HuH-7 (cell line): ENCODE results near the gene PWWP2B.

ENCODE experiments used
- DNase-seq: peaks from one replicate; pipeline ENCODE4 v3.0.0; 2011; ENCODE audit warnings: low spot score

PWWP2B gene

GRCh38 chr10:132447446-132448247 is 50.6 kb downstream of the PWWP2B start:
- DNase-seq, result no peak

GRCh38 chr10:132448248-132448731 is 51.3 kb downstream of the PWWP2B start:
- DNase-seq, result peak; percentile 88

GRCh38 chr10:132449051-132449810 is 52.2 kb downstream of the PWWP2B start:
- peak; percentile 71 for DNase-seq

- no peak for DNase-seq
Measured at GRCh38 chr10:132449811-132450181, 52.8 kb downstream of the PWWP2B start.

GRCh38 chr10:132450466-132450824 is 53.4 kb downstream of the PWWP2B start:
- no peak for DNase-seq

- no peak for DNase-seq
Measured at GRCh38 chr10:132450825-132451505, 54.0 kb downstream of the PWWP2B start.

GRCh38 chr10:132451506-132452215 is 54.7 kb downstream of the PWWP2B start:
- peak; percentile 60 for DNase-seq

- no peak for DNase-seq
Measured at GRCh38 chr10:132452216-132452650, 55.2 kb downstream of the PWWP2B start.

GRCh38 chr10:132452651-132453469 is 55.9 kb downstream of the PWWP2B start:
- DNase-seq, result peak; percentile 96

GRCh38 chr10:132453470-132453861 is 56.5 kb downstream of the PWWP2B start:
- DNase-seq, result no peak

GRCh38 chr10:132454296-132455198 is 57.5 kb downstream of the PWWP2B start:
- no peak for DNase-seq

- DNase-seq, result no peak
Measured at GRCh38 chr10:132455441-132455971, 58.5 kb downstream of the PWWP2B start.

GRCh38 chr10:132455986-132456847 is 59.2 kb downstream of the PWWP2B start:
- DNase-seq, result no peak

GRCh38 chr10:132456881-132457280 is 59.9 kb downstream of the PWWP2B start:
- DNase-seq, result no peak

GRCh38 chr10:132457328-132458070 is 60.5 kb downstream of the PWWP2B start:
- DNase-seq, result no peak

GRCh38 chr10:132458071-132458585 is 61.1 kb downstream of the PWWP2B start:
- no peak for DNase-seq

- DNase-seq, result peak; percentile 81
Measured at GRCh38 chr10:132458586-132459300, 61.7 kb downstream of the PWWP2B start.
